ENCODE measurements around the gene CASTOR2.
"Not testable (repeated sequence)": the region's sequence is repeated elsewhere in the genome, so short reads cannot be mapped to it uniquely, and the experiment has no call there.

CASTOR2 gene

DNA sequence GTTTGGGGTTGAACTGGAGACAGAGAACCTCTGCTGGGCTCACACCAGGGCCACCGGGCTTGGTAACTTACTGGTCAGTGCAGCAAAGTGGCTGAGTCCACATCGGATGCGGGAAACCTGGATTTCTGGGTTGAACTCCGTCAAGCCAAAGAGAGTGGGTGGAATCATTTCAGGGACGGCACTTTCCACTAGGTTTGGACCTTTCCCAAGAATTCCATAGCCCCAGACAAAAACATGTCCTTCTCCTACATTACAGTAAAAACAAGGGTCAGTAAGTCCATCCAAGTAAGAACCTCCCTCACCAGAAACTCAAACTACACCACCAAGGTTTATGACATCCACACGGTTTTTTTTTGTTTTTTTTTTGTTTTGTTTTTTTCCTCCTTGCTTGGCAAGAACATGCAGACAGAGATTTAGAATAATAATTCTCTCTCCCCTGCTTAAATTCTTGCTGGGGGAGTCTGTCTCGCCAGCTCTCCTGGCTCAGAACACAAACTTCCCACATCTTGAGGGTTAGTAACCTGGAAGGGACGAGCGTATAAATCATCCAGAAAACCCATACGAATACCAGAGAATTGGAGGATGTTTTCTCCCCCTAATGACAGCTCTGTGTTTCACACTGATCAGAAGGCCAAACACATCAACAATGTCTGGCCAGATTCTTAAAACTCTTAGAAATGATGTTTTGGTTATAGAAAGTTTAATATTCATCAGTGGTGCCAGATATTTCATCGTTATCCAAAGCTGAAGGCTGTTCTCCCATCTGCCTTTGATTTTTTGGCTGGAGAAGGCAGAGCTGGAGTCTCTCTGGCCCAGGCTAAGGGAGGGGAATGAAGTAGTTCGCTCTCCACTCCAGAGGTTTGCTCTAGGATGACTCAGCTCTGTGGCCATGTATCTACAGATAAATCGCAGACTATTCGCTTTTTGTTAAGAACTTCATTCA, 91.6 kb downstream of the CASTOR2 start:
- no peak for DNase-seq

DNA sequence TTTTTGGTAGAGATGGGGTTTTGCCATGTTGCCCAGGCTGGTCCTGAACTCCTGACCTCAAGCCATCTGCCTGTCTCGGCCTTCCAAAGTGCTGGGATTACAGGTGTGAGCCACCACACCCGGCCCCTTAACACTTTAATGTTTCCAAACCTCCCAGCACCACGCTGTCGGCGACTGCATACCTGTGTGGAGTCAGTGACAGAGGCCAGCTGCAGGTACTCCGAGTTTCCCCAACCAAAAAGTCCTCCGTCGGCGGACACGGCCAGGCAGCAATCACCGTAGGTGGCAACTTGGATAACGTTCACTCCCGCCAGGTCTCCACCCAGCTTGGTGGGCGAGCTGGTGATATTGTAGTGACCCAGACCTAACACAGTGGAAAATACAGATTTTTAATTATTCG, 93.9 kb downstream of the CASTOR2 start:
- DNase-seq: no peak

- DNase-seq: no peak
Observed at GRCh38 chr7:75064291-75064690, 99.8 kb downstream of the CASTOR2 start.

DNA sequence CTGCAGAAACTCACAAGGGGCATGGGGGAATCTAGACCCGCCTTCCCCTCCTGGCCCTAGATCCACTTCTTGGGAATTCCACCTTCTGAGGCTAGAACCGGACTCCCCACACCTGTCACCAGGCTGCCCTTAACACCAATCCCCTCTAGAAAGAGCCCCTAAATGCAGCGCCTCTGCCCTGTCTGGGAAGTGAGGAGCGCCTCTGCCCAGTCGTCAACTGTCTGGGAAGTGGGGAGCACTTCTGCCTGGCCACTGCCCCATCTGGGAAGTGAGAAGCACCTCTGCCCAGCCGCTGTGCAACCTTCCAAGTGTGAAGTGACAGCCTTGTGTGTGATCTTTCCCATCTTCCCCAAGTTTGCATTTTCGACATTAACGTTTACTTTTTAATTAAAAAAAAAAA, 100.3 kb downstream of the CASTOR2 start:
- no peak for DNase-seq

DNA sequence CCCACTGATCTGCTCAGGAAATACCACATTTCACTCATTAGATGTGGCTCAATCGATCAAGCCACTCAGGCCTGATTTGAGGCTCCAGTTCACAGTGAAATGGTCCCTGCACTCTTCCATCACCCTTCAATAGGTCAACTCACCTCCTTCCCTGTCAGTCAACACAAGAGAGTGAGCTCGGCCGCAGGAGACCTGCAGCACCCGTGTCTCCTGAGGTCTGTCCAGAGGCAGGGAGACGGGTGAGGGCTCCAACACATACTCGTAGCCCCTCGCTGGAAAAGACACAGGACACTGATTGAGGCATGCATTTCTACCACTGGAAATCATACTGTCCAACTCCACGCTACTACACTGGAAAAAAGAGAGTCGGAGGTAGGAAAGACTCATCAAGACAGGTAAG, 102.0 kb downstream of the CASTOR2 start:
- no peak for DNase-seq

GRCh38 chr7:75072981-75073283, 108.4 kb downstream of the CASTOR2 start:
- DNase-seq: no peak

GRCh38 chr7:75074262-75074641, 109.7 kb downstream of the CASTOR2 start:
- DNase-seq: not testable (repeated sequence)
